Measurements from ENCODE around the gene PRKCSH. TPM values are rescaled to one million over a fixed set of nuclear protein-coding genes. Genes with fewer than 3 reads are reported as not detected.

PRKCSH gene
- total and polyA plus RNA-seq, 3 donors from 2014 or later, result 214 to 266 (median 256) TPM

GRCh38 chr19:11489378-11489777 is 53.9 kb downstream of the PRKCSH start:
- no peaks in the 10 kb centered on the region for H3K4me1 ChIP-seq
- H3K27ac ChIP-seq, result no peak overlapping the region
- no peak for DNase-seq
- H3K9me3 ChIP-seq, result no peaks in the 10 kb centered on the region
- WGBS, 2 donors, result 83 to 98% methylated on average over 7 of the region's 7 CpGs
- no peaks in the 10 kb centered on the region for H3K36me3 ChIP-seq (ENCODE audit: low read depth, missing control alignments)
- intact Hi-C loops (cut with DNase I; ENCODE audit: low total_unique reads), result no loop called here
- no peak for TF ChIP-seq POLR2A (IDR thresholded peaks at IDR 0.05)
- TF ChIP-seq CTCF (IDR thresholded peaks at IDR 0.05), result no peak
- H3K27me3 ChIP-seq, result no peaks in the 10 kb centered on the region
- no peak overlapping the region for H3K4me3 ChIP-seq

- peaks cover 18% of the 10 kb centered on the region for H3K4me1 ChIP-seq
- no peaks in the 10 kb centered on the region for H3K27me3 ChIP-seq
- peak overlapping the region in 1 of 2 donors; percentile 50 for H3K27ac ChIP-seq
- 78 to 88% methylated on average over 19 to 27 of the region's 27 CpGs for WGBS, 2 donors
- no peaks in the 10 kb centered on the region for H3K36me3 ChIP-seq (ENCODE audit: low read depth, missing control alignments)
- TF ChIP-seq CTCF (IDR thresholded peaks at IDR 0.05) (no peak), POLR2A (IDR thresholded peaks at IDR 0.05) (no peak)
- no peak overlapping the region for H3K4me3 ChIP-seq
- H3K9me3 ChIP-seq, result no peaks in the 10 kb centered on the region
- intact Hi-C loops (cut with DNase I; ENCODE audit: low total_unique reads), result no loop called here
- peak; percentile 51 for DNase-seq
Observed at GRCh38 chr19:11494634-11495285, 59.3 kb downstream of the PRKCSH start.

GRCh38 chr19:11495481-11495880 is 60.0 kb downstream of the PRKCSH start:
- Histone ChIP-seq H3K9me3 (no peaks in the 10 kb centered on the region), H3K4me3 (no peak overlapping the region), H3K27me3 (no peaks in the 10 kb centered on the region), H3K36me3 (ENCODE audit: low read depth, missing control alignments) (no peaks in the 10 kb centered on the region), H3K4me1 (peaks cover 24% of the 10 kb centered on the region), H3K27ac (peak overlapping the region; percentile 39 to 50)
- intact Hi-C loops (cut with DNase I; ENCODE audit: low total_unique reads), result no loop called here
- 50 to 70% methylated on average over 10 of the region's 10 CpGs for WGBS, 2 donors
- TF ChIP-seq CTCF (IDR thresholded peaks at IDR 0.05) (no peak), POLR2A (IDR thresholded peaks at IDR 0.05) (no peak)
- DNase-seq, result peak; percentile 86

- no peak for DNase-seq
- no peak overlapping the region for H3K4me3 ChIP-seq
- H3K36me3 ChIP-seq (ENCODE audit: low read depth, missing control alignments), result no peaks in the 10 kb centered on the region
- H3K4me1 ChIP-seq, result peaks cover 25% of the 10 kb centered on the region
- H3K9me3 ChIP-seq, result no peaks in the 10 kb centered on the region
- WGBS, 2 donors, result 88 to 92% methylated on average over 19 to 22 of the region's 22 CpGs
- no peaks in the 10 kb centered on the region for H3K27me3 ChIP-seq
- H3K27ac ChIP-seq, result peak overlapping the region in 1 of 2 donors; percentile 39
- intact Hi-C loops (cut with DNase I; ENCODE audit: low total_unique reads), result no loop called here
- TF ChIP-seq POLR2A (IDR thresholded peaks at IDR 0.05) (no peak), CTCF (IDR thresholded peaks at IDR 0.05) (no peak)
Observed at GRCh38 chr19:11495885-11496284, 60.5 kb downstream of the PRKCSH start.
